Tibial artery (tissue), 4 donors: Measurements from ENCODE around the gene NEB.

Source experiments
- DNase-seq, 2 donors: peaks; one replicate each; pipeline ENCODE4 v3.0.0-alpha.2; 2019
- H3K27ac ChIP-seq, 2 donors: fragments of 200-600 bp; sonication (generic) in 1 of 2; 1 replicate in 1 of 2; 2 replicates in 1 of 2; pipeline ENCODE4 v1.5.1; 2018 to 2019; ENCODE audit warnings: mild to moderate bottlenecking in 1 of 2
- H3K27me3 ChIP-seq, 2 donors: fragments of 200-600 bp; sonication (generic) in 1 of 2; one replicate each; pipeline versions ENCODE4 v1.5.1 to v1.6.0; 2016 to 2019
- H3K36me3 ChIP-seq, 3 donors: fragments of 200-600 bp; sonication (generic) in 2 of 3; one replicate each; pipeline ENCODE4 v1.5.1; 2016 to 2019; ENCODE audit warnings: mild to moderate bottlenecking in 2 of 3
- H3K4me1 ChIP-seq, 4 donors: fragments of 200-600 bp; sonication (generic) in 2 of 4; 1 replicate in 3 of 4; 2 replicates in 1 of 4; pipeline ENCODE4 v1.5.1; 2016 to 2019
- H3K4me3 ChIP-seq, 2 donors: fragments of 200-600 bp; sonication (generic) in 1 of 2; 1 replicate in 1 of 2; 2 replicates in 1 of 2; pipeline ENCODE4 v1.5.1; 2018 to 2019; ENCODE audit warnings: mild to moderate bottlenecking in 2 of 2
- H3K9me3 ChIP-seq, 3 donors: fragments of 200-600 bp; sonication (generic) in 1 of 3; one replicate each; pipeline ENCODE4 v1.5.1; 2016 to 2019
- intact Hi-C: fragments of 100-400 bp; cut with DNase I; formaldehyde crosslinking; loops from one replicate; pipeline ENCODE4 v1.15.0; 2023; ENCODE audit warnings: low total_unique reads
- TF ChIP-seq, protein P1 (sequence below), 2 experiments: fragments of 200-600 bp in 1 of 2; fragments of 450-650 bp in 1 of 2; IDR thresholded peaks; one replicate each; pipeline ENCODE4 v1.5.1; 2017 to 2019; ENCODE audit warnings: antibody characterized with exemption in 2 of 2, mild to moderate bottlenecking in 1 of 2, moderate library complexity in 1 of 2

NEB gene

DNA sequence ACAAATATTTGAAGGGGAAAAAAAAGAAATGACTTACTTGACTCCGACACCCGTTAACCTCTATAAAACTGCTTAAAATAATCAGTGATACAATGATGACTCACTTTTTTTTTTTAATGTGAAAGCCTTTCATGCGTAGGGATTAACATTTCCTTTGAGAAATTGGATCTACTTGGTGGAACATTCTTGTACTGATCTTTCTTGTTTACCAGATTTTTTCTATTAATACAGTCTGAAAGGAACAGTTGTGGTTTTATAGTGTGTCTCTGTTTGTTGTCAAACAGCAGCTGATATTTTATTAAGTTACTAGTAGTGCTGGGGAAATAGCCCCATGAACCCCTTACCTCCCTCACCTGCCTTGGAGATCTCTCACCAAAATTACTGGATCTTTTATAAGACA is 40.2 kb upstream of the NEB start:
- TF ChIP-seq, protein P1, sequence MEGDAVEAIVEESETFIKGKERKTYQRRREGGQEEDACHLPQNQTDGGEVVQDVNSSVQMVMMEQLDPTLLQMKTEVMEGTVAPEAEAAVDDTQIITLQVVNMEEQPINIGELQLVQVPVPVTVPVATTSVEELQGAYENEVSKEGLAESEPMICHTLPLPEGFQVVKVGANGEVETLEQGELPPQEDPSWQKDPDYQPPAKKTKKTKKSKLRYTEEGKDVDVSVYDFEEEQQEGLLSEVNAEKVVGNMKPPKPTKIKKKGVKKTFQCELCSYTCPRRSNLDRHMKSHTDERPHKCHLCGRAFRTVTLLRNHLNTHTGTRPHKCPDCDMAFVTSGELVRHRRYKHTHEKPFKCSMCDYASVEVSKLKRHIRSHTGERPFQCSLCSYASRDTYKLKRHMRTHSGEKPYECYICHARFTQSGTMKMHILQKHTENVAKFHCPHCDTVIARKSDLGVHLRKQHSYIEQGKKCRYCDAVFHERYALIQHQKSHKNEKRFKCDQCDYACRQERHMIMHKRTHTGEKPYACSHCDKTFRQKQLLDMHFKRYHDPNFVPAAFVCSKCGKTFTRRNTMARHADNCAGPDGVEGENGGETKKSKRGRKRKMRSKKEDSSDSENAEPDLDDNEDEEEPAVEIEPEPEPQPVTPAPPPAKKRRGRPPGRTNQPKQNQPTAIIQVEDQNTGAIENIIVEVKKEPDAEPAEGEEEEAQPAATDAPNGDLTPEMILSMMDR (IDR thresholded peaks at IDR 0.05), result no peak
- intact Hi-C loops, result no loop called here
- Histone ChIP-seq H3K36me3 (peaks cover 12 to 28% (median 21%) of the 10 kb centered on the region in 3 donors), H3K4me3 (no peak overlapping the region), H3K27ac (peak overlapping the region; percentile 52 to 66), H3K27me3 (no peaks in the 10 kb centered on the region), H3K4me1 (peaks cover 0 to 10% (median 0%) of the 10 kb centered on the region in 4 donors), H3K9me3 (peaks cover 0 to 4% (median 0%) of the 10 kb centered on the region in 3 donors)
- no peak for DNase-seq

DNA sequence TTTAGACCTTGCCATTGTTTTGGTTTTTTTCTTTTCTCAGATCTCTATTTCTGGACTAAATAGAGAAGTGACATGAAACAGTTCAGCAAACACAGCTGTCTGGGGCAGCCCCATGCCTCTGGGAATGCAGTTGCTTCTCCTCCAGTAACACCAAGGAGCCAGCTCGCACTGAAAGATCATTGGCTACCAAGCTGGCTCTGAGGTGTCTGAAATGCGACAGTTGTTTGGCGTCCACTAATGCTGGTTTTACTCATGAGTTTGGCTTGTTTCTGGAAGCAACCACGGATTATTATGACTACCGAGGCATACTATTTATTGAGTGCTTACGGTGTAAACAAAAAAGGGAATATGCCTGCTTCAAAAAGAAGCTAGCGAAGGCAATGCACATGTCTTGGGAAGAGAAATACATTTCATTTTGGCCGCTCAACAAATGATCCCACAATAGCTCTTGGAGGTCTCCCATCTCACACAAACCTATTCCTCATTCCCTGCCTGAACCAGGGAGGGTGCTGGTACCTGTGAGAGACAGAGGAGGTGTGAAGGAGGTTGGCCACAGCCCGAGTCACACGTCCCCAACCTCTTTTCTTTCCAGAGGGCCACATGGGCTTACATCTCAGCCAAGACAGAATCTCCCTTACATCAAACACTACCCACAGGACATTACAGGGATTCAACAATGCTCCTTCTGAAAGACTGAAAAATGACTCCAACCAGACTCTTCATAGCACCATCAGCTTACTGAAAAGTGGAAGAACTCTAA is 37.5 kb upstream of the NEB start:
- intact Hi-C loops, result no loop called here
- H3K27ac ChIP-seq, result no peak overlapping the region
- no peak overlapping the region for H3K4me3 ChIP-seq
- H3K4me1 ChIP-seq, result peaks cover 0 to 10% (median 0%) of the 10 kb centered on the region in 4 donors
- peak in 1 of 2 donors; percentile 41 for DNase-seq
- H3K27me3 ChIP-seq, result no peaks in the 10 kb centered on the region
- TF ChIP-seq, protein P1 (IDR thresholded peaks at IDR 0.05), result no peak
- H3K9me3 ChIP-seq, result no peaks in the 10 kb centered on the region
- H3K36me3 ChIP-seq, result peaks cover 6 to 10% (median 9%) of the 10 kb centered on the region in 3 donors

DNA sequence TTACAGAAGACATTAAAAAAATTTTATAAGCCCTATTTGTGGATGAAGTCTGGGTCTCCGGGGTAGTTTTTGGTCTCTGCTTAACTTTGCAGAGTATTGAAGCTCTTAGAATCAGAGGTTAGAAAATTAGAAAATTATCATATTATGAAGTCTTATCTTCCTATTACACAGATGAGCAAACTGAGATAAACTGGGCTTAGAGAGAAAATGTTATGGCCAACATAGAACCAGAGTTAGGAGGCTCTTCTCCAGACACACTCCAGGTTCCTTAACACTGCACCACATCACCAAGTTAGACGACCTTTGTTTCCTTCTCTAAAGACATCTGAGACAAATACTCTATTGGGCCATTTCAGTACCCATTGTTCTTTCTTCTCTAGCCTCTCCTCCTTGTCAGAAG is 36.7 kb upstream of the NEB start:
- TF ChIP-seq, protein P1 (IDR thresholded peaks at IDR 0.05), result no peak
- Histone ChIP-seq H3K9me3 (no peaks in the 10 kb centered on the region), H3K27ac (no peak overlapping the region), H3K27me3 (no peaks in the 10 kb centered on the region), H3K4me3 (no peak overlapping the region), H3K4me1 (peaks cover 0 to 10% (median 0%) of the 10 kb centered on the region in 4 donors), H3K36me3 (peaks cover 1 to 4% (median 3%) of the 10 kb centered on the region in 3 donors)
- intact Hi-C loops, result no loop called here
- DNase-seq, result no peak

DNA sequence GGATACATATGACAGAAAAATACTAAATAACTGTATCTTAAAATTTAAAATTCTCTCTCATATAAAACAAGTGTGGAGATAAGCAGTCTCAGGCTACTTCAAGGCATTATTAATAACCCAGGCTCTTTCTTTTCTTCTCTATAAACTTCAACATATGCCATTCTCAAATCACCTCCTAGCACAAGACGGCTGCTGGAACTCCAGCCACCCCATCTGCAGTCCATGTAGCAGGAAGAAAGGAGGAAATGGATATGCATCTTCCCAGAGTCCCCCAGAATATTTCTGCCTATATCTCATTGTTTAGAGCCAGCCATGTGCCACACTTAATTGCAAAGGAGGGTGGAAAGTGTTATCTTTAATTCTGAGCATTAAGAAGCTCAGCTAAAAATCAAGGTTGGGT is 35.3 kb upstream of the NEB start:
- TF ChIP-seq, protein P1 (IDR thresholded peaks at IDR 0.05), result no peak
- intact Hi-C loops, result loop anchor here (2.0 kb wide), 1 partner anchor 91 kb away; no protein-coding TSS in a partner anchor
- Histone ChIP-seq H3K4me1 (peaks cover 0 to 7% (median 0%) of the 10 kb centered on the region in 4 donors), H3K27me3 (no peaks in the 10 kb centered on the region), H3K9me3 (no peaks in the 10 kb centered on the region), H3K4me3 (no peak overlapping the region), H3K36me3 (no peaks in the 10 kb centered on the region), H3K27ac (no peak overlapping the region)
- no peak for DNase-seq

DNA sequence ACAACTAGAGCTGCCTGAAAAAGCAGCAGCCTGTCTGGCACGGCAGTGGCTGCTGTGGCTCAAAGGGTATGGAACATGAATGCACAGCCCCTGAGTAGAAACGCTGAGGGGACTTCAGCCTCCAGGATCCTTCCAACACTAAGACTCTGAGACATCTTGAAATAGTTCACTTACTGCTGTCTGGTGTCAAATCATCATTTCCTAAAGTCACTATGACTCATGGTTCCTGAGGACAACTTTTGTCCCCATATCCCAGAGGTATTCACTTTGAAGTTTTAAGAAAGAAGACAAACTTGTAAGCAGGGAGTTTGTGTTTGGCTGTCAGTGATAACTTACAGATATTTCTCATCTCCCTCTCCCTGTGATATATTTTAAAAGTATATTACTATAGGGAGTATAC is 33.3 kb upstream of the NEB start:
- no peaks in the 10 kb centered on the region for H3K36me3 ChIP-seq
- no peak for DNase-seq
- H3K4me1 ChIP-seq, result no peaks in the 10 kb centered on the region
- intact Hi-C loops, result no loop called here
- TF ChIP-seq, protein P1 (IDR thresholded peaks at IDR 0.05), result no peak
- no peak overlapping the region for H3K4me3 ChIP-seq
- no peaks in the 10 kb centered on the region for H3K27me3 ChIP-seq
- H3K9me3 ChIP-seq, result no peaks in the 10 kb centered on the region
- no peak overlapping the region for H3K27ac ChIP-seq
